Ishikawa (cell line): Measurements from ENCODE around the gene MALT1.

ENCODE experiments used
- CEBPB ChIP-seq: IDR thresholded peaks from 2 replicates; pipeline ENCODE4 v1.6.1; 2012
- CREB1 ChIP-seq: IDR thresholded peaks from 2 replicates; pipeline ENCODE4 v1.6.1; 2012; ENCODE audit warnings: low read depth
- EGR1 ChIP-seq: IDR thresholded peaks from 2 replicates; pipeline ENCODE4 v1.6.1; 2012
- EP300 ChIP-seq: IDR thresholded peaks from 2 replicates; pipeline ENCODE4 v1.6.1; 2012; ENCODE audit warnings: borderline replicate concordance
- FOXM1 ChIP-seq: IDR thresholded peaks from 2 replicates; pipeline ENCODE4 v1.6.1; 2012; ENCODE audit warnings: low read depth, borderline replicate concordance
- MAX ChIP-seq: IDR thresholded peaks from 2 replicates; pipeline ENCODE4 v1.6.1; 2012
- NFIC ChIP-seq: IDR thresholded peaks from 2 replicates; pipeline ENCODE4 v1.6.1; 2012
- RAD21 ChIP-seq: IDR thresholded peaks from 2 replicates; pipeline ENCODE4 v1.6.1; 2012; ENCODE audit warnings: low read depth
- REST ChIP-seq: IDR thresholded peaks from 2 replicates; pipeline ENCODE4 v1.6.1; 2012; ENCODE audit warnings: low read depth, mild to moderate bottlenecking
- TAF1 ChIP-seq: IDR thresholded peaks from 2 replicates; pipeline ENCODE4 v1.6.1; 2012; ENCODE audit warnings: low read depth, mild to moderate bottlenecking
- TCF12 ChIP-seq: IDR thresholded peaks from 2 replicates; pipeline ENCODE4 v1.6.1; 2012; ENCODE audit warnings: low read depth
- TEAD4 ChIP-seq: IDR thresholded peaks from 2 replicates; pipeline ENCODE4 v1.6.1; 2012
- USF1 ChIP-seq: IDR thresholded peaks from 2 replicates; pipeline ENCODE4 v1.6.1; 2012
- YY1 ChIP-seq: IDR thresholded peaks from 2 replicates; pipeline ENCODE4 v1.6.1; 2012; ENCODE audit warnings: low read depth
- ZBTB7A ChIP-seq: IDR thresholded peaks from 2 replicates; pipeline ENCODE4 v1.6.1; 2012; ENCODE audit warnings: low read depth

The MALT1 gene

GRCh38 chr18:58700209-58700608, 28.9 kb downstream of the MALT1 start:
- no peak for TF ChIP-seq TCF12
- no peak for TF ChIP-seq REST
- no peak for TF ChIP-seq CEBPB
- no peak for TF ChIP-seq EP300
- TF ChIP-seq NFIC = no peak
- no peak for TF ChIP-seq FOXM1
- TF ChIP-seq MAX = no peak
- TF ChIP-seq YY1 = no peak
- TF ChIP-seq RAD21 = no peak
- TF ChIP-seq TAF1 = no peak
- no peak for TF ChIP-seq TEAD4
- no peak for TF ChIP-seq USF1
- no peak for TF ChIP-seq EGR1
- TF ChIP-seq ZBTB7A = no peak
- TF ChIP-seq CREB1 = no peak

GRCh38 chr18:58712930-58713329, 41.7 kb downstream of the MALT1 start:
- no peak for TF ChIP-seq TCF12
- TF ChIP-seq NFIC = no peak
- TF ChIP-seq ZBTB7A = no peak
- no peak for TF ChIP-seq CEBPB
- no peak for TF ChIP-seq EGR1
- no peak for TF ChIP-seq EP300
- no peak for TF ChIP-seq YY1
- TF ChIP-seq CREB1 = no peak
- no peak for TF ChIP-seq MAX
- no peak for TF ChIP-seq FOXM1
- TF ChIP-seq RAD21 = no peak
- TF ChIP-seq USF1 = no peak

GRCh38 chr18:58714259-58714658, 43.0 kb downstream of the MALT1 start:
- TF ChIP-seq CEBPB = no peak
- TF ChIP-seq REST = no peak
- TF ChIP-seq RAD21 = no peak
- no peak for TF ChIP-seq TEAD4
- TF ChIP-seq ZBTB7A = no peak
- TF ChIP-seq TCF12 = no peak
- TF ChIP-seq YY1 = no peak

GRCh38 chr18:58714821-58715220, 43.6 kb downstream of the MALT1 start:
- TF ChIP-seq EGR1 (no peak), TEAD4 (no peak), NFIC (no peak), TCF12 (no peak), CREB1 (no peak), RAD21 (no peak), MAX (no peak), USF1 (no peak)

GRCh38 chr18:58715540-58715939, 44.3 kb downstream of the MALT1 start:
- no peak for TF ChIP-seq EP300
- no peak for TF ChIP-seq MAX
- TF ChIP-seq FOXM1 = no peak
- TF ChIP-seq ZBTB7A = no peak
- TF ChIP-seq YY1 = no peak
- TF ChIP-seq EGR1 = no peak
- no peak for TF ChIP-seq RAD21
- no peak for TF ChIP-seq TAF1
- TF ChIP-seq CREB1 = no peak
- no peak for TF ChIP-seq TCF12
- no peak for TF ChIP-seq TEAD4
- TF ChIP-seq REST = no peak
